ENCODE measurements around the gene CLK3.

The CLK3 gene

DNA sequence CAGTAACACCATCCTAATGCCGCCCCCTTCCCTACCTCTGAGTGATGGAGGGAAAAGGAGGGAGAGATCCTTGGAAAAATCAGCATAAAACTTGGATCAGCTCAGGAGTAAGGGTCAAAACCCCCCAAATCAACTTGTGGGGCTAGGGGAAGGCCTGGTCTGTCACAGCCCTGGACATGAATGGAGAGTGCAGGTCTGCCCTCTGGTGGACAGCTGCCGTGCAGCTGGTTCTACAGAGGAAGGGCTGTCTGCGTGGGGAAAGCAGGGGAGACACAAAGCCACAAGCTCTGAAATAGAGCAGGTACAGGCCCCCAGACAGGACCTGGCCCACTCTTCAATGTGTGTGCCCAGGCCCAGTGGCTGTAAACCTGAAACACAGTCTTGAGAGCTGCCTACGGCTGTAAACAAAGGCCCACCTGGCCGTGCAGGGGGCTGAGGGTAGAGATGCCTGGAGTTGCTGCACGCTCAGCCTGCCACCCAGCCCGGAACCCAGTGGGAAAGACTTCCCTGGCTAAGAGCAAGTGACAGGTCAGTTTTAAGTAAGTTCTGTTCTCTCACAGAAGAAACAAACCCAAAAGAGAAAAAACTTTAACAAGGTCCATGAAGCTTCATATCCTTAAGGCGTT is 16.4 kb downstream of the CLK3 start:
- H3K4me1 ChIP-seq (ENCODE audit: insufficient read depth, low read length): no peaks in the 10 kb centered on the region
- no peaks in the 10 kb centered on the region for H3K27me3 ChIP-seq (ENCODE audit: control insufficient read depth in 1 of 2, insufficient read depth in 2 of 2, low read length in 2 of 2)
- H3K27ac ChIP-seq (ENCODE audit: low read depth, low read length): no peak overlapping the region
- H3K36me3 ChIP-seq (ENCODE audit: insufficient read depth, low read length): peaks cover 90% of the 10 kb centered on the region
- no peak overlapping the region for H3K4me3 ChIP-seq (ENCODE audit: low read depth in 1 of 2, low read length in 2 of 2)
- no peak overlapping the region for H3K9ac ChIP-seq (ENCODE audit: low read length)
- no peaks in the 10 kb centered on the region for H3K9me3 ChIP-seq (ENCODE audit: low read length)

DNA sequence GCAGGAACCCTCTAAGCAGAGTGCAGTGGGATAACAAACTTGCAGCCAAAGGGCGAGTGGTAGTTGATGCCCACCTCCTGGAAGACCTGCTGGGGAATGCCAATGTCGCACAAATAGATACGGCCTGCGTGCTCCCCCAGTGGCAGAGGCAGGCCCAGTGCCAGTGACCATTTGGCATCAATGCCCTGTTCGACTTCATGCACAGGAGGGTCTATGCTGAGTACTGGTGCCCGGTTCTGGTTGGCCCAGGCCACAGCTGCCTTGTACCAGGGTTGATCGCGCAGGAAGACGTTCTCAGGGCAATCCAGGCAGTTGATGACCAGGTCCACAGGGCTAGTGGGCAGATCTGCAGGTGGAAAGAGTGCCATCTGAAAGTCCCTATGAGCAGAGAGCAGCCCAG is 17.0 kb downstream of the CLK3 start:
- H3K4me3 ChIP-seq (ENCODE audit: low read depth in 1 of 2, low read length in 2 of 2): no peak overlapping the region
- H3K4me1 ChIP-seq (ENCODE audit: insufficient read depth, low read length): no peaks in the 10 kb centered on the region
- H3K36me3 ChIP-seq (ENCODE audit: insufficient read depth, low read length): peaks cover 90% of the 10 kb centered on the region
- no peaks in the 10 kb centered on the region for H3K9me3 ChIP-seq (ENCODE audit: low read length)
- no peak overlapping the region for H3K9ac ChIP-seq (ENCODE audit: low read length)
- no peaks in the 10 kb centered on the region for H3K27me3 ChIP-seq (ENCODE audit: control insufficient read depth in 1 of 2, insufficient read depth in 2 of 2, low read length in 2 of 2)
- no peak overlapping the region for H3K27ac ChIP-seq (ENCODE audit: low read depth, low read length)

DNA sequence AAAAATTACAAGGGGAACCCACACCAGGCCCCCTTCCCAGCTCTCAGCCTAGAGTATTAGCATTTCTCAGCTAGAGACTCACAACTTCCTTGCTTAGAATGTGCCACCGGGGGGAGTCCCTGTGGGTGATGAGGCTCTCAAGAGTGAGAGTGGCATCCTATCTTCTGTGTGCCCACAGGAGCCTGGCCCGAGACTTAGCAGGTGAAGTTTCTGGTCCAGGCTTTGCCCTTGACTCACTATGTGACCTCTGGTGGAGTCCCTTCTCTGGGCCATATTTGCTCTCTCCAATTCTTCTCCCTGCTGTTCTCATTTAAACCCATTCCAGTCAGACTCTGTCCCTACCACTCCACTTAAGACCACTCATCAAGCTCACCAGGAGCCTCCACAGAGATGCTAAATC is 18.1 kb downstream of the CLK3 start:
- Histone ChIP-seq H3K9me3 (ENCODE audit: low read length) (no peaks in the 10 kb centered on the region), H3K4me3 (ENCODE audit: low read depth in 1 of 2, low read length in 2 of 2) (no peak overlapping the region), H3K4me1 (ENCODE audit: insufficient read depth, low read length) (no peaks in the 10 kb centered on the region), H3K36me3 (ENCODE audit: insufficient read depth, low read length) (peaks cover 85% of the 10 kb centered on the region), H3K27me3 (ENCODE audit: control insufficient read depth in 1 of 2, insufficient read depth in 2 of 2, low read length in 2 of 2) (no peaks in the 10 kb centered on the region), H3K27ac (ENCODE audit: low read depth, low read length) (no peak overlapping the region), H3K9ac (ENCODE audit: low read length) (no peak overlapping the region)

- Histone ChIP-seq H3K9ac (ENCODE audit: low read length) (no peak overlapping the region), H3K27me3 (ENCODE audit: control insufficient read depth in 1 of 2, insufficient read depth in 2 of 2, low read length in 2 of 2) (no peaks in the 10 kb centered on the region), H3K36me3 (ENCODE audit: insufficient read depth, low read length) (peaks cover 90% of the 10 kb centered on the region), H3K4me1 (ENCODE audit: insufficient read depth, low read length) (no peaks in the 10 kb centered on the region), H3K4me3 (ENCODE audit: low read depth in 1 of 2, low read length in 2 of 2) (no peak overlapping the region), H3K27ac (ENCODE audit: low read depth, low read length) (no peak overlapping the region), H3K9me3 (ENCODE audit: low read length) (no peaks in the 10 kb centered on the region)
Observed at GRCh38 chr15:74635228-74635627, 19.6 kb downstream of the CLK3 start.

GRCh38 chr15:74636984-74637383 is 21.3 kb downstream of the CLK3 start:
- Histone ChIP-seq H3K4me1 (ENCODE audit: insufficient read depth, low read length) (no peaks in the 10 kb centered on the region), H3K4me3 (ENCODE audit: low read depth in 1 of 2, low read length in 2 of 2) (no peak overlapping the region), H3K9me3 (ENCODE audit: low read length) (no peaks in the 10 kb centered on the region), H3K27me3 (ENCODE audit: control insufficient read depth in 1 of 2, insufficient read depth in 2 of 2, low read length in 2 of 2) (no peaks in the 10 kb centered on the region), H3K27ac (ENCODE audit: low read depth, low read length) (no peak overlapping the region), H3K36me3 (ENCODE audit: insufficient read depth, low read length) (peaks cover 86% of the 10 kb centered on the region), H3K9ac (ENCODE audit: low read length) (no peak overlapping the region)

GRCh38 chr15:74641151-74641550 is 25.5 kb downstream of the CLK3 start:
- Histone ChIP-seq H3K4me1 (ENCODE audit: insufficient read depth, low read length) (peaks cover 11% of the 10 kb centered on the region), H3K9ac (ENCODE audit: low read length) (no peak overlapping the region), H3K27ac (ENCODE audit: low read depth, low read length) (no peak overlapping the region), H3K4me3 (ENCODE audit: low read depth in 1 of 2, low read length in 2 of 2) (no peak overlapping the region), H3K36me3 (ENCODE audit: insufficient read depth, low read length) (peaks cover 45% of the 10 kb centered on the region), H3K27me3 (ENCODE audit: control insufficient read depth in 1 of 2, insufficient read depth in 2 of 2, low read length in 2 of 2) (no peaks in the 10 kb centered on the region), H3K9me3 (ENCODE audit: low read length) (no peaks in the 10 kb centered on the region)

DNA sequence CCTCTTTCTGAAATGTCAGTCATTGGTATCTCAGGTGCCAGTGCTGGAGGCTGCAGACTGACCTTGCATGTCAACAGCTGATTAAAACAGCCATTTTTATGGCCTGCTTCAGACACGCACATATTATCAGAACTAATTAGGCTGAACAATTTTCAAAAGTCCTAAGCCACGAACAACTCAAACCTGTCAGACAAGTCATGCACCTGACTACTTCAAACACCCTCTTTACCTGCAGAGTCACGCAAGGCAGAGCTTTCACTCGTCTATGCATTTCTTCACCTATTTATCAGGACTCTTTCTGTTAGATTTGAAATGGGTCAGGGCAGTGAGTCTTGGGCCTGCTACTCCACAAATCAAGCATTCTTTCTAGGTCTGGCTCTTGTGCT is 26.7 kb downstream of the CLK3 start:
- Histone ChIP-seq H3K4me1 (ENCODE audit: insufficient read depth, low read length) (peaks cover 11% of the 10 kb centered on the region), H3K27me3 (ENCODE audit: control insufficient read depth in 1 of 2, insufficient read depth in 2 of 2, low read length in 2 of 2) (no peaks in the 10 kb centered on the region), H3K27ac (ENCODE audit: low read depth, low read length) (no peak overlapping the region), H3K9me3 (ENCODE audit: low read length) (no peaks in the 10 kb centered on the region), H3K4me3 (ENCODE audit: low read depth in 1 of 2, low read length in 2 of 2) (no peak overlapping the region), H3K36me3 (ENCODE audit: insufficient read depth, low read length) (peaks cover 33% of the 10 kb centered on the region), H3K9ac (ENCODE audit: low read length) (no peak overlapping the region)

- Histone ChIP-seq H3K9me3 (ENCODE audit: low read length) (no peaks in the 10 kb centered on the region), H3K27ac (ENCODE audit: low read depth, low read length) (no peak overlapping the region), H3K27me3 (ENCODE audit: control insufficient read depth in 1 of 2, insufficient read depth in 2 of 2, low read length in 2 of 2) (no peaks in the 10 kb centered on the region), H3K4me1 (ENCODE audit: insufficient read depth, low read length) (peaks cover 15% of the 10 kb centered on the region), H3K4me3 (ENCODE audit: low read depth in 1 of 2, low read length in 2 of 2) (no peak overlapping the region), H3K9ac (ENCODE audit: low read length) (no peak overlapping the region), H3K36me3 (ENCODE audit: insufficient read depth, low read length) (peaks cover 27% of the 10 kb centered on the region)
Observed at GRCh38 chr15:74642734-74643664, 27.4 kb downstream of the CLK3 start.

- H3K4me3 ChIP-seq (ENCODE audit: low read depth in 1 of 2, low read length in 2 of 2): no peak overlapping the region
- H3K4me1 ChIP-seq (ENCODE audit: insufficient read depth, low read length): peaks cover 15% of the 10 kb centered on the region
- H3K36me3 ChIP-seq (ENCODE audit: insufficient read depth, low read length): peaks cover 24% of the 10 kb centered on the region
- no peaks in the 10 kb centered on the region for H3K27me3 ChIP-seq (ENCODE audit: control insufficient read depth in 1 of 2, insufficient read depth in 2 of 2, low read length in 2 of 2)
- no peak overlapping the region for H3K9ac ChIP-seq (ENCODE audit: low read length)
- H3K9me3 ChIP-seq (ENCODE audit: low read length): no peaks in the 10 kb centered on the region
- no peak overlapping the region for H3K27ac ChIP-seq (ENCODE audit: low read depth, low read length)
Observed at GRCh38 chr15:74643665-74644204, 28.1 kb downstream of the CLK3 start.

DNA sequence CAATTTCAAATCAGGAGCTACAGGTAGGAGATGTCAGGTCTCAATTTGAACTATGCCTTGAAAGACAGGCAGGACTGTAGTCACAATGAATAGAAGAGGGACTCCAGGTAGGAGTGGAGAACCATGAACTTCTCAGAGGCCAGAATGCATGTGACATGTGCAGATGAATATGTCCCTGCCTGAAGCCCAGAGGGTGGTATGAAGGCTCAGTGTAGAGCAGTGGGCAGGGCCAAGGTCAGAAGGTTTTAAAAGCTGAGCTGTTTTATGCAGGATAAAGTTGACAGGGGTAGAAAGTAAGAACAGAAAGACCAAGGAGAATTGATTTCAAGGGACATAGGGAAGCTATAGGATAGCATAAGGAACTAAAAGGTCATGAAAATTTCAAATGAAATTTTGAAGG is 30.8 kb downstream of the CLK3 start:
- Histone ChIP-seq H3K9me3 (ENCODE audit: low read length) (no peaks in the 10 kb centered on the region), H3K36me3 (ENCODE audit: insufficient read depth, low read length) (no peaks in the 10 kb centered on the region), H3K4me3 (ENCODE audit: low read depth in 1 of 2, low read length in 2 of 2) (no peak overlapping the region), H3K4me1 (ENCODE audit: insufficient read depth, low read length) (peaks cover 21% of the 10 kb centered on the region), H3K27ac (ENCODE audit: low read depth, low read length) (no peak overlapping the region), H3K9ac (ENCODE audit: low read length) (no peak overlapping the region), H3K27me3 (ENCODE audit: control insufficient read depth in 1 of 2, insufficient read depth in 2 of 2, low read length in 2 of 2) (no peaks in the 10 kb centered on the region)

DNA sequence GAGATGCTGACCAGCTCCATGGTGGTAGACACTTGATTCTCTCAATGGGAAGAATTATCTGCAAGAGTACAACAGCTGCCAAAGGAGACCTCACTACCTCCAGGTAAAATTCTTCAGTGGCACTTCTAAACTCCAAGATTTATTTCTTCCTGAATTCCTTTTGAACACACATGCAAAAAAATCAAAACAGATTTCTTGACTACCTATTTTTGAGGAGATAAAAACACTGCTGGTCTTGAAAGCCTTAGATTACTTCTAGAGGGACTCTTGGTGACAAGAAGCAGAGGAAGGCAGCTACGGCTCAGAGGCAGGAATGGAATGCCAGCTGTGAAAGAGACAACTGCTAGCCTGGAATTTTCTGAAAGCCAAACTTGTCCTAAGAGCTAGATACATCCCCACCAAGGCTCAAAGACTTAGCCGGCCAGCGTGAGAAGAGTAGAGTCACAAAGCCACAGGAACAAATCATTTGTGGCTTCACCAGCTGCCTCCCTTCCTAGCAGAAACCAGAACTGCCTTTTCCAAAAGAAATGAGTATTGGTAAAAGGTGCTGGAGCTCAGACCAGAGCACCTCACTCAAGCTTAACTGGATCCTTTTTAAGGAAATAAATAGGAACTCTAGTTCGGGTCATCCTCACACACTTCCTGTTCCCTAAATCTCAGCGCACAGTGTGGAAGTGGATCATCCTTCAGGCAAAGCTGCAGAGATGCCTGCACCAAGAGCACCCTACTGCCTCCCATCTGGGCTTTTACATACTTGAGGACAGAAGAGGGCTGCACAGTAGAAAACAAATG is 32.6 kb downstream of the CLK3 start:
- no peaks in the 10 kb centered on the region for H3K36me3 ChIP-seq (ENCODE audit: insufficient read depth, low read length)
- H3K27me3 ChIP-seq (ENCODE audit: control insufficient read depth in 1 of 2, insufficient read depth in 2 of 2, low read length in 2 of 2): no peaks in the 10 kb centered on the region
- no peak overlapping the region for H3K4me3 ChIP-seq (ENCODE audit: low read depth in 1 of 2, low read length in 2 of 2)
- H3K27ac ChIP-seq (ENCODE audit: low read depth, low read length): no peak overlapping the region
- H3K9me3 ChIP-seq (ENCODE audit: low read length): no peaks in the 10 kb centered on the region
- H3K4me1 ChIP-seq (ENCODE audit: insufficient read depth, low read length): peaks cover 21% of the 10 kb centered on the region
- H3K9ac ChIP-seq (ENCODE audit: low read length): no peak overlapping the region

Data from muscle layer of colon (tissue), 2 donors.